H9 (cell line): Measurements from ENCODE around the gene SKAP1. TPM values are rescaled to one million over a fixed set of nuclear protein-coding genes. Genes with fewer than 3 reads are reported as not detected.

Experiments
- DNase-seq: peaks from one replicate; pipeline ENCODE4 v3.0.0-alpha.2; 2017
- H2AFZ ChIP-seq: one replicate; pipeline ENCODE4 v1.6.1; 2013; ENCODE audit warnings: mild to moderate bottlenecking, low read length, control low read depth, moderate library complexity
- H2AK5ac ChIP-seq: 2 replicates; pipeline ENCODE4 v1.6.1; 2013; ENCODE audit warnings: low read length, control low read depth, mixed read lengths; ENCODE audit not compliant: insufficient read length
- H2BK120ac ChIP-seq: one replicate; pipeline ENCODE4 v1.6.1; 2013; ENCODE audit warnings: low read depth, mild to moderate bottlenecking, low read length, control low read depth, inconsistent platforms; ENCODE audit not compliant: poor library complexity, severe bottlenecking
- H2BK12ac ChIP-seq: 2 replicates; pipeline ENCODE4 v1.6.1; 2013; ENCODE audit warnings: low read length, control low read depth, mixed read lengths, low read depth; ENCODE audit not compliant: insufficient read length
- H2BK15ac ChIP-seq: 2 replicates; pipeline ENCODE4 v1.6.1; 2013; ENCODE audit warnings: low read depth, low read length, control low read depth
- H2BK20ac ChIP-seq: one replicate; pipeline ENCODE4 v1.6.1; 2013; ENCODE audit warnings: low read depth, mild to moderate bottlenecking, low read length, control low read depth, inconsistent platforms; ENCODE audit not compliant: poor library complexity, severe bottlenecking
- H2BK5ac ChIP-seq: 2 replicates; pipeline ENCODE4 v1.6.1; 2013; ENCODE audit warnings: low read length, control low read depth, mixed read lengths; ENCODE audit not compliant: insufficient read length
- H3K14ac ChIP-seq: 2 replicates; pipeline ENCODE4 v1.6.1; 2013; ENCODE audit warnings: low read length, control low read depth; ENCODE audit not compliant: insufficient read depth
- H3K18ac ChIP-seq: 2 replicates; pipeline ENCODE4 v1.6.1; 2013; ENCODE audit warnings: low read depth, mild to moderate bottlenecking, mixed read lengths, low read length, control low read depth; ENCODE audit not compliant: insufficient read length
- H3K23ac ChIP-seq: 2 replicates; pipeline ENCODE4 v1.6.1; 2013; ENCODE audit warnings: low read length, control low read depth, mixed read lengths, low read depth; ENCODE audit not compliant: insufficient read length
- H3K23me2 ChIP-seq: 2 replicates; pipeline ENCODE4 v1.6.1; 2013; ENCODE audit warnings: low read depth, mild to moderate bottlenecking, mixed read lengths, low read length, control low read depth; ENCODE audit not compliant: insufficient read length, poor library complexity, severe bottlenecking
- H3K27ac ChIP-seq: 2 replicates; pipeline ENCODE4 v1.5.1; 2013; ENCODE audit warnings: low read length, control low read depth, mixed read lengths, low read depth; ENCODE audit not compliant: insufficient read length
- H3K27me3 ChIP-seq: 2 replicates; pipeline ENCODE4 v1.6.1; 2013; ENCODE audit warnings: low read length, control low read depth, inconsistent platforms; ENCODE audit not compliant: insufficient read depth
- H3K4ac ChIP-seq: 2 replicates; pipeline ENCODE4 v1.6.1; 2013; ENCODE audit warnings: low read depth, mild to moderate bottlenecking, control low read depth, inconsistent platforms, low read length, moderate library complexity
- H3K4me1 ChIP-seq: 2 replicates; pipeline ENCODE4 v1.6.1; 2013; ENCODE audit warnings: low read length, control low read depth, inconsistent platforms; ENCODE audit not compliant: insufficient read depth
- H3K4me2 ChIP-seq: 2 replicates; pipeline ENCODE4 v1.6.1; 2013; ENCODE audit warnings: low read length, control low read depth, mixed read lengths; ENCODE audit not compliant: insufficient read length, insufficient read depth
- H3K56ac ChIP-seq: 2 replicates; pipeline ENCODE4 v1.6.1; 2013; ENCODE audit warnings: low read depth, mild to moderate bottlenecking, mixed read lengths, low read length, control low read depth; ENCODE audit not compliant: insufficient read length
- H3K79me1 ChIP-seq: 2 replicates; pipeline ENCODE4 v1.6.1; 2013; ENCODE audit warnings: low read depth, mild to moderate bottlenecking, moderate library complexity, low read length, control low read depth, inconsistent platforms; ENCODE audit not compliant: insufficient read depth, poor library complexity, severe bottlenecking
- H3K79me2 ChIP-seq: 2 replicates; pipeline ENCODE4 v1.6.1; 2013; ENCODE audit warnings: low read length, control low read depth, inconsistent platforms; ENCODE audit not compliant: insufficient read depth
- H3K9ac ChIP-seq: 2 replicates; pipeline ENCODE4 v1.6.1; 2013; ENCODE audit warnings: low read length, control low read depth, mixed read lengths; ENCODE audit not compliant: insufficient read length; ENCODE audit errors: extremely low read depth
- H3K9me3 ChIP-seq: one replicate; pipeline ENCODE4 v1.6.1; 2013; ENCODE audit warnings: low read depth, low read length, inconsistent platforms; ENCODE audit not compliant: control insufficient read depth
- H3T11ph ChIP-seq: one replicate; pipeline ENCODE4 v1.6.1; 2013; ENCODE audit warnings: mild to moderate bottlenecking, low read length, control low read depth, inconsistent platforms
- H4K20me1 ChIP-seq: one replicate; pipeline ENCODE4 v1.6.1; 2013; ENCODE audit not compliant: control insufficient read depth, insufficient read length, insufficient read depth
- H4K5ac ChIP-seq: 2 replicates; pipeline ENCODE4 v1.6.1; 2013; ENCODE audit warnings: low read depth, mild to moderate bottlenecking, mixed read lengths, low read length, control low read depth; ENCODE audit not compliant: insufficient read length
- H4K8ac ChIP-seq: replicated peaks from 2 replicates; pipeline ENCODE4 v1.6.1; 2013; ENCODE audit warnings: low read length, control low read depth, mixed read lengths, low read depth; ENCODE audit not compliant: insufficient read length
- H4K91ac ChIP-seq: 2 replicates; pipeline ENCODE4 v1.6.1; 2013; ENCODE audit warnings: low read depth, mild to moderate bottlenecking, moderate library complexity, mixed read lengths, low read length, control low read depth; ENCODE audit not compliant: insufficient read length
- H3K27ac Mint-ChIP-seq, 3 experiments: 2 replicates in 2 of 3; 3 replicates in 1 of 3; pipeline ENCODE4 v1.8.0; 2020 to 2021; ENCODE audit warnings: mixed read lengths in 3 of 3, mild to moderate bottlenecking in 1 of 3, moderate library complexity in 1 of 3
- H3K27me3 Mint-ChIP-seq: 2 replicates; pipeline ENCODE4 v1.8.0; 2021; ENCODE audit warnings: low read depth, mild to moderate bottlenecking, moderate library complexity, mixed read lengths
- H3K36me3 Mint-ChIP-seq, 3 experiments: 2 replicates in 2 of 3; 3 replicates in 1 of 3; pipeline ENCODE4 v1.8.0; 2020 to 2021; ENCODE audit warnings: low read depth in 3 of 3, mixed read lengths in 3 of 3; ENCODE audit not compliant: insufficient read depth in 1 of 3
- H3K4me1 Mint-ChIP-seq, 2 experiments: 2 replicates each; pipeline ENCODE4 v1.8.0; 2020; ENCODE audit warnings: mixed read lengths in 2 of 2
- H3K4me3 Mint-ChIP-seq, 2 experiments: 2 replicates in 1 of 2; 3 replicates in 1 of 2; pipeline ENCODE4 v1.8.0; 2020 to 2021; ENCODE audit warnings: mild to moderate bottlenecking in 2 of 2, mixed read lengths in 2 of 2, moderate library complexity in 1 of 2
- H3K9me3 Mint-ChIP-seq, 2 experiments: 2 replicates in 1 of 2; 3 replicates in 1 of 2; pipeline ENCODE4 v1.8.0; 2020; ENCODE audit warnings: mild to moderate bottlenecking in 2 of 2, mixed read lengths in 2 of 2, moderate library complexity in 1 of 2
- CTCF ChIP-seq: fragments of 200-600 bp; sonication (generic); conservative IDR thresholded peaks from 3 replicates; pipeline ENCODE4 v1.8.0; 2021; ENCODE audit warnings: antibody characterized with exemption, mild to moderate bottlenecking
- WGBS: extraction: QIAGEN DNeasy Blood & Tissue Kit; methylation state at CpG from one replicate; pipeline ENCODE4 v1.1.7; 2013; ENCODE audit warnings: missing lambda C conversion rate, low lambda C conversion rate, mixed read lengths; ENCODE audit not compliant: insufficient read length; ENCODE audit errors: extremely low coverage; 5-methylcytosine and 5-hydroxymethylcytosine counted together
- total RNA-seq: library from RNA; stranded (reverse); gene quantifications from 2 replicates; pipeline ENCODE4 v1.2.1, GENCODE V29; 2021

Gene SKAP1
- total RNA-seq, 1 experiment from 2014 or later: not detected

DNA sequence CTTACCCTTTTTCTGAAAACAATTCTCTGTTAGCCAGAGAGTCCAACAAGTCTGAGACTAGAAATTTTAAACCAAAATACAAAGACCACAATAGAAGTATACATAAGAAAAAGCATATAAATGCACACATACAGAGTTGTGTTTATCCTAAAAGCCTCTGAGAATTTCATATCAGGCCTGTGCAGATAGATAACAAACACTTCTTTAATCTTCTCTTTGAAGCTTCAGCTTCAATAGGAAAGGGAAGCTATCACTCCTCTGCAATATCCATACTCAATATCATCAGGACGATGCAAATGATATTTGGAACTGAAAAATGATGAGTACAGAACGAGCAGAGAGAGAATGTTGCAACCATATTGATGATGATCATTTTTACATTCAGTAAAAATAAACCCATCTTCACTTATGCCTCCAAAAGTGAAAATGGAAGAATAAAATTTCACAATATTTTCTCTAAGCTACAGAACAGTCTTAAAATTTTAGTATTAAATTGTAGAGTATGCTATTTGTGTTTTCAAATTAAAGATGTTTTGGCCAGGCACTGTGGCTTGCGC, 61.6 kb downstream of the SKAP1 start:
- Histone ChIP-seq H2BK20ac (no peak overlapping the region), H3K79me2 (no peaks in the 10 kb centered on the region), H4K5ac (no peak overlapping the region), H4K8ac (no peak overlapping the region), H3K23ac (no peak overlapping the region), H3K14ac (no peak overlapping the region), H3K27ac (no peak overlapping the region), H3K4me2 (no peak overlapping the region), H2BK15ac (no peak overlapping the region), H4K91ac (no peak overlapping the region), H2AFZ (no peak overlapping the region), H3K9me3 (no peaks in the 10 kb centered on the region), H3K4ac (no peak overlapping the region), H3K27me3 (no peaks in the 10 kb centered on the region), H3K23me2 (no peaks in the 10 kb centered on the region), H2BK5ac (no peak overlapping the region), H2AK5ac (no peak overlapping the region), H3K18ac (no peak overlapping the region), H3K9ac (no peak overlapping the region), H3K79me1 (no peaks in the 10 kb centered on the region), H3T11ph (no peak overlapping the region), H3K56ac (no peak overlapping the region), H4K20me1 (no peaks in the 10 kb centered on the region), H2BK120ac (no peak overlapping the region), H2BK12ac (no peak overlapping the region), H3K4me1 (no peaks in the 10 kb centered on the region)
- H3K4me3 Mint-ChIP-seq: no peak overlapping the region
- no peak overlapping the region for H3K27ac Mint-ChIP-seq
- no peak for DNase-seq
- no peak for TF ChIP-seq CTCF
- no CpG with 5 or more reads among the region's 3 CpGs for WGBS
- no peaks in the 10 kb centered on the region for H3K36me3 Mint-ChIP-seq
- peaks cover 58% of the 10 kb centered on the region for H3K27me3 Mint-ChIP-seq
- no peaks in the 10 kb centered on the region for H3K9me3 Mint-ChIP-seq
- no peaks in the 10 kb centered on the region for H3K4me1 Mint-ChIP-seq
